ENCODE data around the gene ATP2B3.

Gene ATP2B3

DNA sequence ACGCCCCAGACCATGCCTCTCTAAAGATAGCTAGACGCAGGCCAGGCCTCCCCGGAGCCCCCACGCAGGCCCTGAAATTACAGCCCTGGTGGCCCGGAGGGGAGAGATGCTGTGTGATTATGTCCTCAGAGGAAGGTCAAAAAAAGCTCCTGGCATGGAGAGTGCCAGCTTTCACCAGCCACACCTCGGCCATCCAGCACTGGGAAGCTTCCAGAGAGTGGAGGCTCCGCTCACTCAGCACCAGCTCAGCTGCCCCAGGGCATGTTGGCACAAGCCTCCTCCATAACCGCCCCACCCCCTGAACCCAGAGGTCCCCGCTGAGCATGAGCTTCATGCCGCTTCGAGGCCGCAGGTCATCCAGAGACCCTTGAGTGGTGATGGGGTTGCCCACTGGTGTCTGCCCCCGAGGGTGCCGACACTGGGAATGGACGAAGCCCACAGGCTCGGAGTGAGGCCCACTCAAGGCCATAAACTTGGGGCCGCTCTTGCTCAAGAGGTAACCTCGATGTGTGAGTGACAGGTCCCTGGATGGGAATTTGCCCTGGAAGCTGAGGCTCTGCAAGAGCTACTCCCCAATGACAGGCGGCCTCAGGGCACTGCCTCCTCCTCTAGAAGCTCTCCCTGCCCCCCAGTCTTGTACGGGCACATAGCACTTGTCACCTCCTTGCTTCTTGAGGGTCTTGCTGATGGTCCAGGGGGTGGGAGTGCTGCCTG is 27.1 kb upstream of the ATP2B3 start:
- H3K36me3 ChIP-seq (ENCODE audit: insufficient read depth, insufficient read length, low read length): no peaks in the 10 kb centered on the region
- TF ChIP-seq ZNF274 (IDR thresholded peaks at IDR 0.05; ENCODE audit: low read depth, low read length): no peak
- TF ChIP-seq SUZ12 (IDR thresholded peaks at IDR 0.05; ENCODE audit: extremely low read depth, insufficient read depth, insufficient read length): no peak
- no peak for TF ChIP-seq YY1 (IDR thresholded peaks at IDR 0.05; ENCODE audit: insufficient read depth, insufficient read length)
- H3K27me3 ChIP-seq (ENCODE audit: insufficient read depth, insufficient read length): no peaks in the 10 kb centered on the region
- H3K4me1 ChIP-seq (ENCODE audit: insufficient read depth, insufficient read length): peaks cover 2% of the 10 kb centered on the region
- DNase-seq (ENCODE audit: low read depth, low spot score): no peak
- H3K9ac ChIP-seq (ENCODE audit: insufficient read length, low read depth): no peak overlapping the region
- H3K4me3 ChIP-seq (ENCODE audit: insufficient read length, low read depth): no peak overlapping the region
- H3K9me3 ChIP-seq (ENCODE audit: insufficient read depth, low read length): no peaks in the 10 kb centered on the region

DNA sequence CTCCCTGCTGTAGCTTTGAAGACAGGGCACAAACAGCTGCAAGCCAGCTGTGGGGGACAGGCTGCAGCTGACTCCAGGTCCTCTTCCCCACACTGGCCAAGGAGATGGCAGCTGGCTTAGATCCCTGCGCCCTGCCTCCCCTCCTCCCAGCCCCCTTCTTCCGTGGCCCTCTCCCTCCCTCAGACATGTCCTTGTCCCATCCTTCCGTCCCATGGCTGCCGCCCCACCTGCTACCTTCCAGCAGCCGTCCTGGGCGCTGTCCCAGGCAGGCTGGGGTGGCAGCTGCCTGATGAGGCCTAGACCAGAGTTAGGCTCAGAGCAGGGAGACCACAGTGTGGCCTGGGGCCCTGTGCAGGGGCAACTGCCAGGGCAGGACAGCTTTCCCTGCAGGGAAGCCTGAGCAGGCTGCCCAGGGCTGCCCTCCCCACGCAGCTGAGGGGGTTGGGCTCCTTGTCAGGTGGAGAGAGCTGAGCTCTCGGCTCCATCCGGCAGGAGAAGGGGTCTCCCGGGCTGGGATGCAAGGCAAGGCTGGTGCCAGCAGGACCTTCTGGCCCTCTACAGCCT is 26.0 kb upstream of the ATP2B3 start:
- Histone ChIP-seq H3K4me1 (ENCODE audit: insufficient read depth, insufficient read length) (peaks cover 2% of the 10 kb centered on the region), H3K27me3 (ENCODE audit: insufficient read depth, insufficient read length) (no peaks in the 10 kb centered on the region), H3K9ac (ENCODE audit: insufficient read length, low read depth) (no peak overlapping the region)

DNA sequence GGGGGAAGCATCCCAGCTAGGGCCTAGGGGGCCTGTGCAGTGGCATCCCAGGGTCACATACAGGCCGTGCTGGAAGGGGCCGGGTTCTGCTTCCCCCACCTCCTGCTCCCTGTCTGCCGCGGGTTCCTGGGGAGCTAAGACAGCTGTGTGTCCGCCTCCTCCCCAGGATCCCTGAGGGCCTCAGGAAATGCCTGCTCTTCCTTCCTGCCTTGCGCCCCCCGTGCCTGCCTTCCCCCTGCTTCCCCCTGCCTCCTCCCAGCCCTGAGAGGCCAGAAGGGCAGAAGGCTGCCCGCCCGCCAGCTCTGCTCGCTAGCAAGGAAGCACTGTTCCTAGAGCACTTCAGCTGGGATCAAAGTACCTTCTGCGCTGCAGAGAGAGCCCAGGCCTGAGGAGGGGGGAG is 25.5 kb upstream of the ATP2B3 start:
- H3K9me3 ChIP-seq (ENCODE audit: insufficient read depth, low read length): no peaks in the 10 kb centered on the region
- no peak overlapping the region for H3K9ac ChIP-seq (ENCODE audit: insufficient read length, low read depth)
- peaks cover 2% of the 10 kb centered on the region for H3K4me1 ChIP-seq (ENCODE audit: insufficient read depth, insufficient read length)
- no peaks in the 10 kb centered on the region for H3K27me3 ChIP-seq (ENCODE audit: insufficient read depth, insufficient read length)
- DNase-seq (ENCODE audit: low read depth, low spot score): no peak
- H3K4me3 ChIP-seq (ENCODE audit: insufficient read length, low read depth): no peak overlapping the region
- TF ChIP-seq ZNF274 (IDR thresholded peaks at IDR 0.05; ENCODE audit: low read depth, low read length) (no peak), YY1 (IDR thresholded peaks at IDR 0.05; ENCODE audit: insufficient read depth, insufficient read length) (no peak), SUZ12 (IDR thresholded peaks at IDR 0.05; ENCODE audit: extremely low read depth, insufficient read depth, insufficient read length) (no peak)
- H3K36me3 ChIP-seq (ENCODE audit: insufficient read depth, insufficient read length, low read length): no peaks in the 10 kb centered on the region

More for the DNA sequence above, 26.0 kb upstream of the ATP2B3 start:
- H3K4me3 ChIP-seq (ENCODE audit: insufficient read length, low read depth): no peak overlapping the region
- no peaks in the 10 kb centered on the region for H3K9me3 ChIP-seq (ENCODE audit: insufficient read depth, low read length)
- DNase-seq (ENCODE audit: low read depth, low spot score): no peak
- no peaks in the 10 kb centered on the region for H3K36me3 ChIP-seq (ENCODE audit: insufficient read depth, insufficient read length, low read length)
- no peak for TF ChIP-seq YY1 (IDR thresholded peaks at IDR 0.05; ENCODE audit: insufficient read depth, insufficient read length)
- no peak for TF ChIP-seq ZNF274 (IDR thresholded peaks at IDR 0.05; ENCODE audit: low read depth, low read length)

DNA sequence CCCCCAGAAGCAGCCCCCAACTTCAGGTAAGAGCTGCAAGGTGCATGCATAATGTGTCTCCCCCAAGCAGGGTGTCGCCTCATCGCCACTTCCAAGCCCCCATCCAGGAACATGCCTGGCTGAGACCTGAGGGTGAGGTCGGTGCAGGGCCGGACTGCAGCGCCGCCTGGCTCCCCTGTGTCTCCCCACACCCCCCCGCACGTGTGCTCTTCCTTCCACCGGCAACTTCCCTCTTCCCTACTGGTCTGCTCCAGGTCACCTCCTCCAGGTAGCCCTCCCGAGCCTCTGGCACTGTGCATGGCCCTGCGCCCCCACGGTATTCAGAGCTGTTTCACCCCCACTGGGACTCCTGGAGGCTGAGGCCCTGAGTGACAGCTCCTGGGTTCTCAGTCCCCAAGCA is 24.9 kb upstream of the ATP2B3 start:
- Histone ChIP-seq H3K9me3 (ENCODE audit: insufficient read depth, low read length) (no peaks in the 10 kb centered on the region), H3K9ac (ENCODE audit: insufficient read length, low read depth) (no peak overlapping the region), H3K4me1 (ENCODE audit: insufficient read depth, insufficient read length) (no peaks in the 10 kb centered on the region), H3K36me3 (ENCODE audit: insufficient read depth, insufficient read length, low read length) (no peaks in the 10 kb centered on the region), H3K27me3 (ENCODE audit: insufficient read depth, insufficient read length) (no peaks in the 10 kb centered on the region), H3K4me3 (ENCODE audit: insufficient read length, low read depth) (no peak overlapping the region)
- no peak for TF ChIP-seq ZNF274 (IDR thresholded peaks at IDR 0.05; ENCODE audit: low read depth, low read length)
- no peak for DNase-seq (ENCODE audit: low read depth, low spot score)

GRCh38 chrX:153493085-153493484 is 24.4 kb upstream of the ATP2B3 start:
- no peak overlapping the region for H3K9ac ChIP-seq (ENCODE audit: insufficient read length, low read depth)
- H3K4me1 ChIP-seq (ENCODE audit: insufficient read depth, insufficient read length): no peaks in the 10 kb centered on the region
- no peak for TF ChIP-seq SUZ12 (IDR thresholded peaks at IDR 0.05; ENCODE audit: extremely low read depth, insufficient read depth, insufficient read length)
- TF ChIP-seq ZNF274 (IDR thresholded peaks at IDR 0.05; ENCODE audit: low read depth, low read length): no peak
- no peak for TF ChIP-seq YY1 (IDR thresholded peaks at IDR 0.05; ENCODE audit: insufficient read depth, insufficient read length)
- DNase-seq (ENCODE audit: low read depth, low spot score): no peak
- no peaks in the 10 kb centered on the region for H3K9me3 ChIP-seq (ENCODE audit: insufficient read depth, low read length)
- H3K36me3 ChIP-seq (ENCODE audit: insufficient read depth, insufficient read length, low read length): no peaks in the 10 kb centered on the region
- H3K27me3 ChIP-seq (ENCODE audit: insufficient read depth, insufficient read length): no peaks in the 10 kb centered on the region
- H3K4me3 ChIP-seq (ENCODE audit: insufficient read length, low read depth): no peak overlapping the region

DNA sequence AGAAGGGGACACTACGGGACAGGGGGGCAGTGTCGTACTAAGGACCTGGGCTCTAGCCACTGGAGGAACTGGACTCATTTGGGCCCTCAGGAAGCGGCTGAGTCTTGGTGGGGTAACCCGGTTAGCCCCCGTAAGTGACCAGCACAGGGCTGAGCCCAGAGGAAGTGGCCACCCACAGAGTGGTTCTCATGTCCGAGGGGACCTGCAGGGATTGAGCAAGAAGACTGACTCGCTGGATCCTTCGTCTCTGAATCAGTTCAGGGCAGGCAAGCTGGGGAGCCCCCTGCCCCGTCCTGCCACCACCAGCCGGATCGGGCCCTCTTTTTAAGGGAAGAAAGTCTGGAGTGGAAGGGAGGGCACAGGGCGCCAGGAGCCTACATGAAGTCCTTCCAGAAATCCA is 23.4 kb upstream of the ATP2B3 start:
- no peak for DNase-seq (ENCODE audit: low read depth, low spot score)
- no peaks in the 10 kb centered on the region for H3K9me3 ChIP-seq (ENCODE audit: insufficient read depth, low read length)
- H3K27me3 ChIP-seq (ENCODE audit: insufficient read depth, insufficient read length): no peaks in the 10 kb centered on the region
- no peaks in the 10 kb centered on the region for H3K36me3 ChIP-seq (ENCODE audit: insufficient read depth, insufficient read length, low read length)
- H3K4me3 ChIP-seq (ENCODE audit: insufficient read length, low read depth): no peak overlapping the region
- TF ChIP-seq ZNF274 (IDR thresholded peaks at IDR 0.05; ENCODE audit: low read depth, low read length): no peak
- no peak for TF ChIP-seq SUZ12 (IDR thresholded peaks at IDR 0.05; ENCODE audit: extremely low read depth, insufficient read depth, insufficient read length)
- H3K4me1 ChIP-seq (ENCODE audit: insufficient read depth, insufficient read length): no peaks in the 10 kb centered on the region
- no peak overlapping the region for H3K9ac ChIP-seq (ENCODE audit: insufficient read length, low read depth)

GRCh38 chrX:153494541-153495361 is 22.7 kb upstream of the ATP2B3 start, which contains the start of gene BGN:
Gene BGN, plus strand, starts transcription at chrX:153494980. Its CDS starts 9,652 bp downstream, at chrX:153504632.
- H3K4me1 ChIP-seq (ENCODE audit: insufficient read depth, insufficient read length): no peaks in the 10 kb centered on the region
- no peaks in the 10 kb centered on the region for H3K27me3 ChIP-seq (ENCODE audit: insufficient read depth, insufficient read length)

More at GRCh38 chrX:153494541-153495361, 22.7 kb upstream of the ATP2B3 start, which contains the start of gene BGN:
- H3K4me3 ChIP-seq (ENCODE audit: insufficient read length, low read depth): no peak within 1 kb of the TSS
- H3K9me3 ChIP-seq (ENCODE audit: insufficient read depth, low read length): no peaks in the 10 kb centered on the region
- peak within 1 kb of the TSS; percentile 32 for H3K9ac ChIP-seq (ENCODE audit: insufficient read length, low read depth)
- TF ChIP-seq YY1 (IDR thresholded peaks at IDR 0.05; ENCODE audit: insufficient read depth, insufficient read length) (no peak), SUZ12 (IDR thresholded peaks at IDR 0.05; ENCODE audit: extremely low read depth, insufficient read depth, insufficient read length) (no peak), ZNF274 (IDR thresholded peaks at IDR 0.05; ENCODE audit: low read depth, low read length) (no peak)
- no peaks in the 10 kb centered on the region for H3K36me3 ChIP-seq (ENCODE audit: insufficient read depth, insufficient read length, low read length)
- DNase-seq (ENCODE audit: low read depth, low spot score): no peak

Measured in NT2/D1 (cell line).